COLO668 (cell line): ENCODE measurements around the gene CAD.
"Not testable (repeated sequence)": the region's sequence is repeated elsewhere in the genome, so short reads cannot be mapped to it uniquely, and the experiment has no call there.

Experiments used
- DNase-seq: peaks from one replicate; lab custom pipeline; 2025; ENCODE audit not compliant: unreplicated experiment; lab: John Stamatoyannopoulos, UW

The CAD gene

DNA sequence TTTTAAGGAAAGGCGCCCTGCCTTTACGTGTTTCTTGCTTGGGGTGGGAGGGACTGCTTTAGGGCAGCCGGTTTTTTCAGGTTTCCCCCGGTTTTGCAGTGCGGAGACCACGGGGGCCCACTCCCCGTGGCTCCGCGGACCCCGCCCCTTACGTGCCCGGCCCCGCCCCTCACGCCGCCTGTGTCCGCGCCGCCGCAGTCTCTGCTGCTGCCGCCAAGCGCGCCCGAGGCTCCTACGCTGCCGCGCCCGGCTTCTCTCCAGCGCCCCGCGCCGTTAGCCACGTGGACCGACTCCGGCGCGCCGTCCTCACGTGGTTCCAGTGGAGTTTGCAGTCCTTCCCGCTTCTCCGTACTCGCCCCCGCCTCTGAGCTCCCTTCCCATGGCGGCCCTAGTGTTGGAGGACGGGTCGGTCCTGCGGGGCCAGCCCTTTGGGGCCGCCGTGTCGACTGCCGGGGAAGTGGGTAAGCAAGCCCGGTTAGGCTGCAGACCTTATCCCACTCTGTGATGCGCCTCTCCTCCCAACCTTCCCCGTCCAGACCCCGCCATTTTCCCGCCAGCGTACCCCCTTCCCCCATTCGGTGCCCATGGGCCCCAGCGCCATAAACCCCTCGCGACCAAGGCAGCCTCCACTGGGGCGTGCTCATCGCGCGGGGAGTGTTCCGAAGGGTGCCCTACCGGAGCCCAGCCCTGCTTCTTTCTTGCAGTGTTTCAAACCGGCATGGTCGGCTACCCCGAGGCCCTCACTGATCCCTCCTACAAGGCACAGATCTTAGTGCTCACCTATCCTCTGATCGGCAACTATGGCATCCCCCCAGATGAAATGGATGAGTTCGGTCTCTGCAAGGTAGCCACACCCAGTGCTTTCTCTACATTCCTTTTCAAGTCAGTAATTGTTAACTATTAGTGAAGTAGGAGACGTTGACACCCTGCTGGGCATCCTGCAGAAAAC lies at the start of gene CAD:
Gene CAD (plus strand): TSS at position 197 of the 949 bp plus-strand sequence. CDS start 183 bp downstream, at position 380.
- DNase-seq = peak; percentile 95

DNA sequence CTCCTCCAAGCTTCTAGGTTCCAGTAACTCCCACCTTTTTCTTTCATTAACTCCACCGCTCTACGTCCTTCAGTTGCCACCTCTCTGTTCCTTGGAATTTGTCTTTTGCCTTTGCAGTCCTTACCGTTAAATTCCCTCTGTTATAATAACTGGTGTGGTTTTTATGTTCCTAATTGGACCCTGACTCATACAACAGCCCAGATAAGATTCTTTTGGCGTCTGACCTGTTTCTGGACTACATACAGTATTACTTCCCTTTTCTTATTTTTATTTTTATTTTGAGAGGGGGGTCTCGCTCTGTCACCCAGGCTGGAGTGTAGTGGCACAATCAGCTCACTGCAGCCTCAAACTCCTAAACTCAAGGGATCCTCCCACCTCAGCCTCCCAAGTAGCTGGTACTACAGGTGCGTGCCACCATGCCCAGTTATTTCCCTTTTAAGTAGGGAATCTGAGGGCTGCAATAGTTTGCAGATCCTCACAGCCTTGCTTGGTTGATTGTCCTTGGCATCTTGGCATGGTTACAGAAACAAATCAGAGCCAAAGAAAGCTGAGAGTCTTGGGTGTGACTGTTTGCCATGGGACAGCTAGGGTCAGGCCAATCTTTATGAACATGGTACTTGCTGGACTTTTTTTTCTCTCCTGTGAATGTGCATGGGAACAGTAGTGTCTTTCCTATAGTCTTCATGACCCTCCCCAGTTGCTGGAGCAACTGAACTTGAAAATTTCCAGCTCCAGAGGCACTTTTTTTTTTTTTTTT lies 46.4 kb upstream of the CAD start:
- no peak for DNase-seq

DNA sequence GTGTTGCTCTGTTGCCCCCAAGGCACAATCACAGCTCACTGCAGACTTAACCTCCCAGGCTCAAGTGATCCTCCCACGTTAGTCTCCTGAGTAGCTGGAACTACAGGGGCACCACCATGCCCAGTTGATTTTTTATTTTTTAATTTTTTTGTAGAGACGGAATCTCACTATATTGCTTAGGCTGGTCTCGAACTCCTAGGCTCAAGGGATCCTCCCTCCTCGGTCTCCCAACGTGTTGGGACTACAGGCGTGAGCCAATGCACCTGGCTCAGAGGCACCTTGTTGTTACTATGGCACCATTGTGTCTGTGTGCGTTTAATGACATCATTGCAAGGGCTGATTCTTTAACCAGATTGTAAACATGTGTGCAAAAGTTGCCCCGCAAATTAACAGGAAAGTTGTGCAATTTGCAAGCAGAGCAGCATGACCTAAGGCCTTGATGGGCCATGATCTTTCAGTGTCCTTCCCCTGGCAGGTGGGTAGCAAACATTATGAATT lies 45.8 kb upstream of the CAD start:
- peak; percentile 14 for DNase-seq

DNA sequence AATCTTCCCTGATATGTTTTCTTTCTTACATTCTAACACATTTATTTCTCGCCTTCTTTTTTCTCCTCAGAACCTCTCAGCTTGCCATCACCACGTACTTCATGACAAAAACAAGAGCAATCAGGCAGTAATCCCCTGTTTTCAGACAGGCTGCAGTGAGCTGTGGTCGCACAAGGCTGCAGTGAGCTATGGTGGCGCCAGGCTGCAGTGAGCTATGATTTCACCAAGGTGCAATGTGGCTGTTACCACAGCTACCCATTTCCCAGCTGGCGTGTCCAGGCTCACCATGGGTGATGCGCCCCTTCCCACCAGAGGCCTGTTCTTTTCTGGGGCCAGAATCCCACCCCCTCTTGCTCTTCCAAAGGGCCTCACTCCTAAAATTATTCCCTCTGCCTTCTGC lies 42.5 kb upstream of the CAD start:
- no peak for DNase-seq

DNA sequence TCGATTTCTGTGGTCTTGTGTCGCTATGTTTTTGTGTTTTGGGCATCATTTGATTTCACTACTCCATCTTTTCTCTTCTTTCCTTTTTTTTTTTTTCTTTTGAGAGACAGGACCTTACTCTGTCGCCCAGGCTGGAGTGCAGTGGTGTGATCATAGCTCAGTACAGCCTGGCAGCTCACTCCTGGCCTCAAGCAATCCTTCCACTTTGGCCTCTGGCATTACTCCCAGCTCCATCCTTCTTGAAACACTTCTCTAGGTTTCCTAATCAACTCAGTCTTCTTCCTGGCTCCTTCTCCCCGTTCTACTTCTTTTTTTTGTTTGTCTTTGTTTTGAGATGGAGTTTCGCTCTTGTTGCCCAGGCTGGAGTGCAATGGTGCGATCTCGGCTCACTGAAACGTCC lies 41.8 kb upstream of the CAD start:
- no peak for DNase-seq

DNA sequence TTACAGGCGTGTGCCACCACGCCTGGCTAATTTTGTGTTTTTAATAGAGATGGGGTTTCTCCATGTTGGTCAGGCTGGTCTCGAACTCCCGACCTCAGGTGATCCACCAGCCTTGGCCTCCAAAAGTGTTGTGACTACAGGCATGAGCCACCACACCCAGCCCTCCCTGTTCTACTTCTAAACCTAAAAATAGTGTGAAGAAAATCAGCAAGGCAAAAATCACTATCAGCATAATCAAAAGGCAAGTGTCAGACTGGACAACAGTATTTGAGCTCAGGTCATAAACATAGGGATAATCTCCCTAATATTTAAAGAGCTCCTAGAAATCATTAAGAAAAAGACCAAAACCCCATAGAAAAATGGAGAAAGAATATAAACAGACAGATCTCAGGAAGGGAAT lies 41.4 kb upstream of the CAD start:
- DNase-seq = not testable (repeated sequence)

DNA sequence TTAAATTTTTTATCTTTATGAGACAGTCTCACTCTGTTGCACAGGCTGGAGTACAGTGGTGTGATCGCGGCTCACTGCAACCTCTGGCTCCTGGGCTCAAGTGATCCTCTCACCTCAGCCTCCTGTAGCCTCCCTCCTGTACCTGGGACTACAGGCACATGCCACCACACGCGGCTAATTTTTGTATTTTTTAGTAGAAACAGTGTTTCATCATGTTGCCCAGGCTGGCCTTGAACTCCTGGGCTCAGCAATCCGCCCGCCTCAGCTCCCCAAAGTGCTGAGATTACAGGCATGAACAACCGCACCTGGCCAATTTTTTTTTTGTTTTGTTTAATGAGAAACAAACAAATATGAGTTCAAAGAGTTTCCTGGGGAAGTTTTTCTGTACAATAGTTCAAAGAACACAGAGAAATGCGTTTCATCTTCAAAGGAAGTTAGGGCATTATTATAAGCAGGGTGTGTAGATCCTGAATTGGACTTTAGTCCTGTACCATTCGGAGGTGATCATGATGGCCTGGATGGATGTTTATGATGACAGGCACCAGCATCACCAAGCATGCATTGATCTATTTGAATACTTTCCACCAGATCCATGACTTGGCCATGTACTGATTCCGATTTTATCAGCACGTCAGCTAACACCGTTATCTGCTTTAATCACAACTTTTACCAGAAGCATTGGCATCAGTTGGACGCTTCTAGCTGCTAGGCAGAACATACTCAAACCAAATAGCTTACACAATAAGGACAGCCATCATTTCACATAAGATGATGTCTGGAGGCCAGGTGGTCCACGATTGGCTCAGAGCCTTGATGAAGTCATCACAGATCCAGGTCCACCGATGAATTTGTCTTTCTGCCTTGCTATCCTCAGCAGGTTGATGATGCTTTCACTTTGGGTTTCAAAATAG lies 39.5 kb upstream of the CAD start:
- no peak for DNase-seq

DNA sequence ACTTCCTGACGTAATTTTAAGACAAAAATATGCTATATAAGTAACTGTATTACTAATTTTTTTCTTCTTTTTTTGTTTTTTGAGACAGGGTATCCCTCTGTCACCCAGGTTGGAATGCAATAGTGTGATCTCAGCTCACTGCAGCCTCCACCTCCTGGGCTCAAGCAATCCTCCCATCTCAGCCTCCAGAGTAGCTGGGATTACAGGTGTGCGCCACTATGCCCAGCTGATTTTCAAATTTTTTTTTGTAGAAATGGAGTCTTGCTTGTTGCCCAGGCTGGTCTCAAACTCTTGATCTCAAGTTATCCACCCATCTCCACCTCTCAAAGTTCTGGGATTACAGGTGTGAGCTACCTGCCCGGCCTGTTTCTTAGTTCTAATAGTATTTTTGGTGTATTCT lies 38.7 kb upstream of the CAD start:
- DNase-seq = no peak

DNA sequence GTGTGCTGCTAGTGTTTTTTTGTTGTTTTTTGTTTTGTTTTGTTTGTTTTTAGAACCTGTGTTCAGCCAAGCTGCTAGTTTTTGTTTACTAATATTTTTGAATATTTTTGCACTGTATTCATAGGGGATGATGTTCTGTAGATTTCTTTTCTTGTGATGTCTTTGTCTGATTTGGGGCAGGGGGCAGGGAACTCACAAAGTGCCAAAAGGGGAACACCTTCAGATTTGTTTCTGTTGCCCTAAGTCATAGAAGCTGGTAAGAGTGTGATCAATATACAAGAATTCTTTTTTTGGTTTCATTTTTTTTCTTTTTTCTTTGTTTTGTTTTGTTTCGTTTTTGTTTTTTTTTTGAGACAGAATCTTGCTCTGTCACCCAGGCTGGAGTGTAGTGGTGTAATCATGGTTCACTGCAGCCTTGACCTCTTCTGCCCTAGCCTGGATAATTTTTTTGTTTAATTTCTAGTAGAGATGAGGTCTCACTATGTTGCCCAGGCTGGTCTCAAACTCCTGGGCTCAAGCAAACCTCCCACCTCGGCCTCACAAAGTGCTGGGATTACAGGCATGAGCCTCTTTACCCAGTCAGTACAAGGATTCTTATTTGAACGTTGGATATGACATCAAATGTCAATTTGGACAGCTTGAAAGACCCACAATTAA lies 37.7 kb upstream of the CAD start:
- no peak for DNase-seq

GRCh38 chr2:27182346-27182745 lies 34.8 kb upstream of the CAD start:
- no peak for DNase-seq

GRCh38 chr2:27184115-27184514 lies 33.1 kb upstream of the CAD start:
- DNase-seq = no peak

DNA sequence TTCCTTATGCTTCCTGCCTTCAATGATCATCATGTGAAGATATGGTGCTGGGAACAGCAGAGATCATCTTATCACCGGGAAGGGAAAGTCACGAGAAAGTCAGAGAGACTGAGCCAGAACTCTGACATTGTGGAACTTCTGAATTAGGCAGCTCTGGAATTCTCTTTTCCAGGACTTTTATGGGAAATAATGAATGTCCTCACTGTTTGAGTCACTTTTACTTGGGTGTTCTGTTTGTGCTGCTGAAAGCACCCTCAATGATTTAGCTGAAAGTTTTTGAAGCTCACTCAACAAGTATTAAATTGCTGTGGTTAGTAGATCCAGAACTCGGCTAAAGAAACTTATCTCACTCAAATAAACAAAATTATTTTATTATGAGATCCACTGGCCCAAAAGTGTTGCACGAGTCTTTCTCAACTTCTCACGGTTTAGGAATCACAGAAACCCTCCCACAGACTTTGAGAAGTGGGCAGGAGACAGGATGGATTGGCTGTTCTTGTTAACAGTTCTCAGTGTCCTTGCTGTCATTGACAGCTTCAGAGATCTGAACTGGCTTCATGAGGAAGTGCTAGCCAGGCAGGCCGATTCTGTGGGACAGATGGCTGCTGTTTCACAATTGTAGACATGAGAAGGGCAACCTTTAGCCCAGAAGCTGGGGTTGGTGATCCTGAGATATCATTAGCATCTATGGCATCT lies 31.7 kb upstream of the CAD start:
- no peak for DNase-seq

GRCh38 chr2:27186613-27187345 lies 30.4 kb upstream of the CAD start:
- DNase-seq = no peak

- DNase-seq = no peak
These were observed 27.2 kb upstream of the CAD start for GRCh38 chr2:27189989-27190388.

DNA sequence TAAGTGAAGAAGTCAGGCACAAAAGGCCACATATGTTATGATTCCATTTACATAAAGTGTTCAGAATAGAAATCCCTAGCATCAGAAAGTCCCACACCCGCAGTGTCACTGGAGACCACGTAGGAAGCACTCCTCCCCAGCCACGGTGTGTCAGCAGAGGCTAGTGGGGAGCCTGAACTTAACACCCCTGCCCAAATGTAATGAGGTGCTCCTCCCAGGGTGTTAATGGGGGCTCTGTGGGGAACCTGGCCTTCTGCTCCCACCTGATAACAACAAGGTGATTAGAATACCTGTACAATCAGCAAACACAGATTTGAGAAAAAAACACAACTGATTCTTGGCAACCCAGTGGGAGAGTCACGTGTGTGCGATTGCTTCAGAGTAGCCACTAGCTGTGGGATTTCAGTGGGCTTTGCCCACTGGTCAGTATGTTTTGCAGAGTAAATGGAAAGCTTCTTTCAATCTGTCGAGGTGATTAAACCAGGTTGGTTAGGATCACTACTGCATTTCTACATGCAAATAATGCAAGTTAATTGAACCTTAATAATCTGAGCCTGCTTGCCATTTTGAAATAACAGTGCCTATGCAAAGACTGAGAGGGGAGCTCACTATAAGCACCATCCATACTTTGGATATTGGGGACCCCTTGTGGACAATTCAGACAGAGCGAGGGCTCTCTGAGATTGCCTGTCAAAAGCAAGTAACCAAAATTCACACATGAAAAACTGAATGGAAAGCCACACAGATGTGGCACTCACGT lies 25.9 kb upstream of the CAD start:
- DNase-seq = peak; percentile 35

DNA sequence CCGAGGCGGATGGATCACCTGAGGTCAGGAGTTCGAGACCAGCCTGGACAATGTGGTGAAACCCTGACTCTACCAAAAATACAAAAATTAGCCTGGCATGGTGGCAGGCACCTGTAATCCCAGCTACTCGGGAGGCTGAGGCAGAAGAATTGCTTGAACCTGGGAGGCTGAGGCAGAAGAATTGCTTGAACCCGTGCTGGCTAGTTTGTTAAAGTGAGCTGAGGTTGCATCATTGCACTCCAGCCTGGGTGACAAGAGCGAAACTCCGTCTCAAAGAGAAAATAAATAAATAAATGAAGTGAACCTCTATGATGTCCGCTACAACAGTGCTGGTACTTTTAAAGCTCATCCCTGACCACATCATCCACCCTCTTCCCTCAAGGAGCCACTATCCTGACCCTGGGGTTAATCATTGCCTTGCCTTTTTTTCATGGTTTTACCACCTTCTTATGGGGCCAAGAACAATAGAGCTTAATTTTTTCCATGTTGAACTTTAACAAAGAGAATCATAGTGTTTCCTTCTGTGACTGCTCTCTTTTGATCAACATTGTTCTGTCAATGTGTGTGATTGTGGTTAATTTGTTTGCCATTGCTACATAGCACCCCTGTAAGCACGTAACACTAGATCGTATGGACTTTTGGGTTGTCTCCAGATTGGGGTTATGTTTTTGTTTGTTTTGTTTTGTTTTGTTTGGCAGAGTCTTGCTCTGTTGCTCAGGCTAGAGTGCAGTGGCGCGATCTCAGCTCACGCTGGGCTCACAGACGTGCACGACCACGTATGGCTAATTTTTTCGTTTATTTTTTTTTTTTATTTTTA lies 22.4 kb upstream of the CAD start:
- DNase-seq = no peak

DNA sequence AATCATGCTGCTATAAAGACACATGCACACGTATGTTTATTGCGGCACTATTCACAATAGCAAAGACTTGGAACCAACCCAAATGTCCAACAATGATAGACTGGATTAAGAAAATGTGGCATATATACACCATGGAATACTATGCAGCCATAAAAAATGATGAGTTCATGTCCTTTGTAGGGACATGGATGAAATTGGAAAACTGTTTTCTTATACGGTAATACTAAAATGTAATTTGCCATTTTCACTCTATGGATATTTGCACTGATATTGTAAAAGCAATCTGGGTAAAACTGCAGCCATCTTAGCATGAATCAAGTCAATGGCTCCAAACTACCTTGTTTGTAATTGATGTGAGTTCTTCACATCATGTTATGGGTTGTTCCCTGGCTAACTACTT lies 21.4 kb upstream of the CAD start:
- not testable (repeated sequence) for DNase-seq

- not testable (repeated sequence) for DNase-seq
These were observed 19.1 kb upstream of the CAD start for GRCh38 chr2:27198068-27198467.
